ENCODE measurements around the gene ACTR2.

Gene ACTR2

GRCh38 chr2:65316072-65316471 lies 88.4 kb downstream of the ACTR2 start:
- TF ChIP-seq CTCF (conservative IDR thresholded peaks at IDR 0.05) = peak; percentile 30; the same call in 1 of the 2 replicates
- peak overlapping the region; percentile 80 for H3K27ac ChIP-seq

DNA sequence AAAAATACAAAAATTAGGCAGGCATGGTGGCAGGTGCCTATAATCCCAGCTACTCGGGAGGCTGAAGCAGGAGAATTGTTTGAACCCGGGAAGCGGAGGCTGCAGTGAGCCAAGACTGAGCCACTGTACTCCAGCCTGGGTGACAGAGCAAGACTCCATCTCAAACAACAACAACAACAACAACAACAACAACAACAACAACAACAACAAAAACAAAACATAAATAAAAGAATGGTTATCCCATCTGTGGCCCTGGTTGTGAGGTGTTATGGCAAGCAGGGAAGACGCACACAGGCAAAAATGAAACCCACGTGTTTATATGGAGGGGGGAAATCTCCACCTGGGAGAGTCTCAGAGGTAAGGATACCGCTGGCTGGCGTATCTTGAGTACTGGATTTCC lies 89.7 kb downstream of the ACTR2 start:
- H3K27ac ChIP-seq = peak overlapping the region; percentile 80; the same call in 1 of the 2 replicates

DNA sequence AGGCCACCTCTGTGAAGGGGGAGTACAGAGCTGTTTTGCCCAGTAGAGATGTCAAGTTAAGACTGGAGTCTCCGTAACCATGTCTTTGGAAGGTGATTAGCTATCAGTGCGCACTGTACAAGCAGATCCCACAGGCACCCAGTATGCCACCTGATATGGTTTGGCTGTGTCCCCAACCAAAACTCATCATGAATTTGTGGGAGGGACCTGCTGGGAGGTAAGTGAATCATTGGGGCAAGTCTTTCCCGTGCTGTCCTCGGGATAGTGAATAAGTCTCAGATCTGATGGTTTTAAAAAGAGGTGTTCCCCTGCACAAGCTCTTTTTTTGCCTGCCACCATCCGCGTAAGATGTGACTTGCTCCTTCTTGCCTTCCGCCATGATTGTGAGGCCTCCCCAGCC lies 90.2 kb downstream of the ACTR2 start:
- no peak overlapping the region for H3K27ac ChIP-seq
- no peak for TF ChIP-seq CTCF (conservative IDR thresholded peaks at IDR 0.05)

DNA sequence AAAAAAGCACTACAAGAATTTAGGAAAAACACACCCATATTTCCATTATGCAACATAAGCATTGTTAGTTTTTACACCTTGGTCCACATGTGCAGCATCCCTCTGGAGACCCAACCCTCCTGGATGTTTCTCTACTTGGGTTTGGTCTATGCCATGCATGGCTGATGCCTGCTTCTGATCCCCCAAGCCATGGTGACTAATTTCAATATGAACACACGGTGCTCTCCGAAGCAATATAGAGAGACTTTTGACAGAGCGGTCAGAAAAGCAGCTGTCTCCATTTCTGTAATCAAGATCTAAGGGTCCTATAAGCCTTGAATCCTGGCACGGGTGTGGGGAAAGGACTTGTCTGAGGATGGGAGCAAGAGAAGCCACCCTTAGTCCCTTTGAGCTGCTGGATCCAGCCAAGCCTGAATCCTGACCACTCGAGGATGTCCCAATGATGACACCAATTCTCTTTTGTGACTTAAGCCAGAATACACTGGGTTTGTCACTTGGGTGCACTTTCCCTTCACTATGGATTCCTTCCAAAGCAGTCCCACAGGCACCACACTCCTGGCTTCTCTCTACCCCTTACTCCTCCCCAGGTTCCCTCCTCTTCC lies 91.5 kb downstream of the ACTR2 start:
- no peak for TF ChIP-seq CTCF (conservative IDR thresholded peaks at IDR 0.05)
- H3K27ac ChIP-seq = no peak overlapping the region

GRCh38 chr2:65319674-65320041 lies 92.0 kb downstream of the ACTR2 start:
- no peak for TF ChIP-seq CTCF (conservative IDR thresholded peaks at IDR 0.05)
- H3K27ac ChIP-seq = no peak overlapping the region

- TF ChIP-seq CTCF (conservative IDR thresholded peaks at IDR 0.05) = 0 out of 2 replicates have a peak, but pooled peaks have one; percentile 9
- no peak overlapping the region for H3K27ac ChIP-seq
Observed at GRCh38 chr2:65320042-65320725, 92.6 kb downstream of the ACTR2 start.
